ENCODE data around the gene YES1.

YES1 gene

GRCh38 chr18:673769-674168 is 138.3 kb downstream of the YES1 start:
- no peak overlapping the region for H3K4me3 ChIP-seq (ENCODE audit: low read depth, low read length)
- DNase-seq (ENCODE audit: low read depth) = no peak

- no peak overlapping the region for H3K4me3 ChIP-seq (ENCODE audit: low read depth, low read length)
- DNase-seq (ENCODE audit: low read depth) = no peak
Measured at GRCh38 chr18:673317-673716, 138.7 kb downstream of the YES1 start.

Measured in skeletal muscle cell (primary cell).